OCI-LY7 (cell line): ENCODE measurements around the gene GLIS1. TPM values are rescaled to one million over a fixed set of nuclear protein-coding genes. Genes with fewer than 3 reads are reported as not detected.

ENCODE experiments used
- BruUV-seq: library from RNA; stranded (reverse); fragments of 400-500 nt; replicated peaks from 2 replicates; lab custom pipeline; 2021; lab: Mats Ljungman, UMichigan
- CTCF ChIA-PET: fragments of 300-600 bp; sonication (Branson Sonifier 250); formaldehyde crosslinking; loops from one replicate; lab custom pipeline; 2022; ENCODE audit warnings: antibody characterized with exemption; ENCODE audit not compliant: unreplicated experiment; lab: Charles Lee
- POLR2A ChIA-PET: fragments of 300-600 bp; sonication (Branson Sonifier 250); formaldehyde crosslinking; loops from one replicate; lab custom pipeline; 2022; ENCODE audit warnings: antibody characterized with exemption; lab: Charles Lee
- DNase-seq: peaks from one replicate; pipeline ENCODE4 v3.0.0-alpha.2; 2015; ENCODE audit warnings: low spot score
- H2AFZ ChIP-seq: fragments of 200-600 bp; sonication (generic), shearing (Covaris generic); 2 replicates; pipeline ENCODE4 v1.6.1; 2014; ENCODE audit warnings: mild to moderate bottlenecking, antibody characterized with exemption, low read length, moderate library complexity
- H3K27ac ChIP-seq: fragments of 200-600 bp; sonication (generic); 2 replicates; pipeline ENCODE4 v1.5.1; 2014; ENCODE audit warnings: mixed run types, low read depth, mild to moderate bottlenecking, moderate library complexity, low read length, inconsistent platforms; ENCODE audit not compliant: poor library complexity, severe bottlenecking
- H3K36me3 ChIP-seq: fragments of 200-600 bp; sonication (generic); 2 replicates; pipeline ENCODE4 v1.6.1; 2014; ENCODE audit warnings: mild to moderate bottlenecking, antibody characterized with exemption, low read length, moderate library complexity, mixed read lengths; ENCODE audit not compliant: insufficient read depth
- H3K4me1 ChIP-seq: fragments of 200-600 bp; sonication (generic); 2 replicates; pipeline ENCODE4 v1.5.1; 2014; ENCODE audit warnings: mild to moderate bottlenecking, low read length; ENCODE audit not compliant: insufficient read depth, poor library complexity, severe bottlenecking
- H3K4me2 ChIP-seq: fragments of 200-600 bp; sonication (generic); 2 replicates; pipeline ENCODE4 v1.6.1; 2014; ENCODE audit warnings: mild to moderate bottlenecking, low read length
- H3K4me3 ChIP-seq: fragments of 200-600 bp; sonication (generic); 2 replicates; pipeline ENCODE4 v1.5.1; 2014; ENCODE audit warnings: mild to moderate bottlenecking, low read depth, low read length; ENCODE audit not compliant: poor library complexity, severe bottlenecking
- H3K79me2 ChIP-seq: fragments of 200-600 bp; sonication (generic); 2 replicates; pipeline ENCODE4 v1.6.1; 2016; ENCODE audit warnings: low read depth, mild to moderate bottlenecking, low read length, moderate library complexity, mixed read lengths; ENCODE audit not compliant: insufficient read depth
- H3K9me2 ChIP-seq: fragments of 200-600 bp; sonication (generic); 2 replicates; pipeline ENCODE4 v1.6.1; 2016; ENCODE audit warnings: mild to moderate bottlenecking, low read length, mixed read lengths; ENCODE audit not compliant: insufficient read depth
- H3K9me3 ChIP-seq: fragments of 200-600 bp; sonication (generic); 2 replicates; pipeline ENCODE4 v1.6.1; 2014; ENCODE audit warnings: mild to moderate bottlenecking, mixed run types, low read length, mixed read lengths
- H4K20me1 ChIP-seq: fragments of 200-600 bp; sonication (generic); 2 replicates; pipeline ENCODE4 v1.6.1; 2014; ENCODE audit warnings: mild to moderate bottlenecking, antibody characterized with exemption, low read length, moderate library complexity, mixed read lengths; ENCODE audit not compliant: insufficient read depth
- CTCF ChIP-seq: fragments of 200-600 bp; sonication (generic); conservative IDR thresholded peaks from 2 replicates; pipeline ENCODE4 v1.5.1; 2014; ENCODE audit warnings: mild to moderate bottlenecking, antibody characterized with exemption, low read length, moderate library complexity, mixed read lengths
- EZH2phosphoT487 ChIP-seq: fragments of 200-600 bp; sonication (generic); IDR thresholded peaks from 2 replicates; pipeline ENCODE4 v1.6.1; 2018; ENCODE audit warnings: low read depth, borderline replicate concordance, mild to moderate bottlenecking, mixed run types, antibody characterized with exemption, low read length, moderate library complexity, mixed read lengths
- intact Hi-C: fragments of 100-400 bp; cut with micrococcal nuclease; formaldehyde crosslinking; loops from one replicate; pipeline ENCODE4 v1.10.0; 2022; ENCODE audit not compliant: unreplicated experiment
- total RNA-seq, 2 experiments: library from RNA; depleted of rRNA in 1 of 2; stranded (reverse); fragments of >200 nt in 1 of 2; shearing (Covaris generic) in 1 of 2; gene quantifications; 2 replicates each; pipeline ENCODE4 v1.2.3, GENCODE V29; 2014 to 2022

The GLIS1 gene
- total RNA-seq, 2 experiments from 2014 or later = not detected

GRCh38 chr1:53476579-53476978 is 262.4 kb downstream of the GLIS1 start:
- Histone ChIP-seq H3K4me3 (no peak overlapping the region), H3K36me3 (no peaks in the 10 kb centered on the region), H3K27ac (no peak overlapping the region), H3K4me2 (no peak overlapping the region), H3K79me2 (no peaks in the 10 kb centered on the region), H3K9me3 (no peaks in the 10 kb centered on the region), H3K9me2 (no peaks in the 10 kb centered on the region), H3K4me1 (no peaks in the 10 kb centered on the region), H4K20me1 (no peaks in the 10 kb centered on the region), H2AFZ (no peak overlapping the region)
- TF ChIP-seq CTCF (no peak), EZH2phosphoT487 (no peak)
- no TSS peak for BruUV-seq
- DNase-seq = no peak
- intact Hi-C loops = no loop called here
- POLR2A ChIA-PET = no interaction called here
- CTCF ChIA-PET = no interaction called here

DNA sequence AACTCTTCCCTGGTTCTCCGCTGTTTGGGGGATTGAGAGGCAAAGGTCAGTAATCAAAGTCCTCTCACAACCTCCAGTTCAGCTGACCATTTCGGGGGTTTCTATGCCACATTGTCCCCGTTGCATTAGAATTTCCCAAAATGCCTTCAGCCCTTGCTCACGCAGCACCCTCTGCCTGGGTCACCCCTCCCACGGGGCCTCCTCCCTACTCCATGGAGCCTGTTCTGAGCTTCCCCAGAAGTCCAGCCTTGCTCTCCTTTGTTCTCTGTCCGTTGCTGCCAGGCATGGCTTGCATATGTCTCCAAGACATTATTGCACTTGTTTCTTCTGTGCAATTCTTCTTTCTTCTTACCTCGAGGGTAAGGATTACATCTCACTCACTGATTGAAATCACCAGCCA is 263.3 kb downstream of the GLIS1 start:
- no peak overlapping the region for H3K27ac ChIP-seq
- ChIA-PET CTCF (no interaction called here), POLR2A (no interaction called here)
- no peak for TF ChIP-seq CTCF
- no peak for TF ChIP-seq EZH2phosphoT487
- H3K4me1 ChIP-seq = no peaks in the 10 kb centered on the region
- no peaks in the 10 kb centered on the region for H3K9me2 ChIP-seq
- BruUV-seq = no TSS peak
- H4K20me1 ChIP-seq = no peaks in the 10 kb centered on the region
- no peaks in the 10 kb centered on the region for H3K9me3 ChIP-seq
- H3K4me2 ChIP-seq = no peak overlapping the region
- no peak for DNase-seq
- no peaks in the 10 kb centered on the region for H3K79me2 ChIP-seq
- no peak overlapping the region for H3K4me3 ChIP-seq
- H2AFZ ChIP-seq = no peak overlapping the region
- no peaks in the 10 kb centered on the region for H3K36me3 ChIP-seq
- intact Hi-C loops = no loop called here

DNA sequence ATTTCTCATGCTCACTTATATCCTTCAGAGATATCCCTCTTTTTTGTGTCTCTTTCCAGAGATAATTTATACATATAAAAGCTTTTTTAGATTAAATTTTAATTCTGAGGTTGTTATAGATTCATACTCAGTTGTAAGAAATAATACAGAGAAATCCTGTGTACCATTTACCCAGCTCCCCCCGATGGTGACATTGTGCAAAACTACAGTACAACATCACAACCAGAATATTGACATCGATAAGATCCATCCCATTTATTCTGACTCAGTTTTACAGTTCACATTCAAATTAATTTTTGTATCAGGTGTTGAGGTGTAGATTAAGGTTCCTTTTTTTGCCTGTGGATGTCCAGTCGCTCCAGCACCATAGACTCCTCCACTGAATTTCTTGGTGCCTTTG is 265.5 kb downstream of the GLIS1 start:
- Histone ChIP-seq H3K27ac (no peak overlapping the region), H3K4me3 (no peak overlapping the region), H3K79me2 (no peaks in the 10 kb centered on the region), H3K9me2 (no peaks in the 10 kb centered on the region), H3K9me3 (no peaks in the 10 kb centered on the region), H4K20me1 (no peaks in the 10 kb centered on the region), H3K4me1 (no peaks in the 10 kb centered on the region), H3K36me3 (no peaks in the 10 kb centered on the region), H3K4me2 (no peak overlapping the region), H2AFZ (no peak overlapping the region)
- ChIA-PET POLR2A (no interaction called here), CTCF (no interaction called here)
- no peak for DNase-seq
- TF ChIP-seq EZH2phosphoT487 (no peak), CTCF (peak; percentile 55)
- intact Hi-C loops = no loop called here
- no TSS peak for BruUV-seq
